Osteocyte (in vitro differentiated cells): Measurements from ENCODE around the gene PRODH2. TPM values are rescaled to one million over a fixed set of nuclear protein-coding genes. Genes with fewer than 3 reads are reported as not detected.

ENCODE experiments used
- DNase-seq: peaks from one replicate; pipeline ENCODE4 v3.0.0; 2021; ENCODE audit warnings: mixed read lengths; ENCODE audit not compliant: unreplicated experiment; ENCODE audit errors: extremely low spot score
- H3K27ac Mint-ChIP-seq: one replicate; pipeline ENCODE4 v1.8.0; 2021; ENCODE audit warnings: mild to moderate bottlenecking, mixed read lengths; ENCODE audit not compliant: unreplicated experiment
- H3K27me3 Mint-ChIP-seq: one replicate; pipeline ENCODE4 v1.8.0; 2021; ENCODE audit warnings: mixed read lengths; ENCODE audit not compliant: unreplicated experiment
- H3K36me3 Mint-ChIP-seq: one replicate; pipeline ENCODE4 v1.8.0; 2021; ENCODE audit warnings: mixed read lengths; ENCODE audit not compliant: unreplicated experiment
- H3K4me1 Mint-ChIP-seq: one replicate; pipeline ENCODE4 v1.8.0; 2021; ENCODE audit warnings: mixed read lengths; ENCODE audit not compliant: unreplicated experiment
- H3K4me3 Mint-ChIP-seq: one replicate; pipeline ENCODE4 v1.8.0; 2021; ENCODE audit warnings: mild to moderate bottlenecking, moderate library complexity, mixed read lengths; ENCODE audit not compliant: unreplicated experiment
- H3K9me3 Mint-ChIP-seq: one replicate; pipeline ENCODE4 v1.8.0; 2021; ENCODE audit warnings: mixed read lengths; ENCODE audit not compliant: unreplicated experiment
- total RNA-seq: library from RNA; stranded (reverse); gene quantifications from 2 replicates; pipeline ENCODE4 v1.2.1, GENCODE V29; 2021
- TF ChIP-seq, protein P1 (sequence below): fragments of 200-600 bp; sonication (generic); IDR thresholded peaks from 2 replicates; pipeline ENCODE4 v1.5.0; 2021; ENCODE audit warnings: antibody characterized with exemption, mild to moderate bottlenecking, moderate library complexity

The PRODH2 gene
- total RNA-seq, 1 donor from 2014 or later: not detected

DNA sequence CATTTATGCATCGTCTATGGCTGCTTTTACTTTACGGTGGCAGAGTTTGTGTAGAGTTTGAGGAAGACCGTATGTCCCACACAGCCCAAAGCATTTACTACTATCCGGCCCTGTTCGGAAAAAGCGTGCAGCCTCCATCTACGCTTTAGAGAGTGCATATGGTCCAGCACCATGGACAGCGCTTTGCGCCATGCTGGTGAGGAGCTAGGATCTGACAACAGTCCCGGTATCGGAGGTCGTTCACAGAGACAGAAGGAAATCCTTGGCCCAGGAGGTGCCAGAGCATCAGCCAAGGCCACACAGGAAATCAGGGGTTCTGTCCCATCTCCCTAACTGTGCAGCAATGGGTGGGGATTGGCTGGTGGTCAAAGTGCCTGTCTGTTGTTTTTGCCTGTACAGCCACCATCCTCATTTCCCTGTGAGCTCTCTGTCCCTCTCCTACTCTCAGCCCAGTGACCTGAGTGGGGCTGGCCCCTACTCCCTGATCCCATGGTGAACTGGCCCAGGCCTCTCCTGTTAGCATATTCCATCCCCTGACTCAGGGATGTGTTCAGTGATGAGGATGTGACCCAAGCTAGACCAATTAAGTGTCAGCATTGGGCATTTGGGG lies 16.2 kb upstream of the PRODH2 start:
- DNase-seq: no peak
- Mint-ChIP-seq H3K4me3 (no peak overlapping the region), H3K27me3 (peaks cover 10% of the 10 kb centered on the region), H3K4me1 (no peaks in the 10 kb centered on the region), H3K36me3 (no peaks in the 10 kb centered on the region), H3K27ac (no peak overlapping the region), H3K9me3 (no peaks in the 10 kb centered on the region)
- TF ChIP-seq, protein P1, sequence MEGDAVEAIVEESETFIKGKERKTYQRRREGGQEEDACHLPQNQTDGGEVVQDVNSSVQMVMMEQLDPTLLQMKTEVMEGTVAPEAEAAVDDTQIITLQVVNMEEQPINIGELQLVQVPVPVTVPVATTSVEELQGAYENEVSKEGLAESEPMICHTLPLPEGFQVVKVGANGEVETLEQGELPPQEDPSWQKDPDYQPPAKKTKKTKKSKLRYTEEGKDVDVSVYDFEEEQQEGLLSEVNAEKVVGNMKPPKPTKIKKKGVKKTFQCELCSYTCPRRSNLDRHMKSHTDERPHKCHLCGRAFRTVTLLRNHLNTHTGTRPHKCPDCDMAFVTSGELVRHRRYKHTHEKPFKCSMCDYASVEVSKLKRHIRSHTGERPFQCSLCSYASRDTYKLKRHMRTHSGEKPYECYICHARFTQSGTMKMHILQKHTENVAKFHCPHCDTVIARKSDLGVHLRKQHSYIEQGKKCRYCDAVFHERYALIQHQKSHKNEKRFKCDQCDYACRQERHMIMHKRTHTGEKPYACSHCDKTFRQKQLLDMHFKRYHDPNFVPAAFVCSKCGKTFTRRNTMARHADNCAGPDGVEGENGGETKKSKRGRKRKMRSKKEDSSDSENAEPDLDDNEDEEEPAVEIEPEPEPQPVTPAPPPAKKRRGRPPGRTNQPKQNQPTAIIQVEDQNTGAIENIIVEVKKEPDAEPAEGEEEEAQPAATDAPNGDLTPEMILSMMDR: no peak

DNA sequence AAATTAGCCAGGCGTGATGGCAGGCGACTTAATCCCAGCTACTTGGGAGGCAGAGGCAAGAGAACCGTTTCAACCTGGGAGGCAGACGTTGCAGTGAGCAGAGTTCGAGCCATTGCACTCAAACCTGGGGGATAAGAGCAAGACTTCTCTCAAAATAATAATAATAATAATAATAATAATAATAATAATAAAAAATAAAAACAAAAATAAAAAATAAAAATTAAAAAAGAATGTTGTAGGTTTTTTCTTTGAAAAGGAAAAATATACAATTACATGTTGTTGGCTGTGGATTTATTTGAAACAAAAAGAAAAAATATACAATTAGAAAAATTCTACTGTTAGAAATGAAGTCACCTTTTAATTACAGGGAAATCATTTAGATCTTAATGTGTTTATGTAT lies 11.5 kb upstream of the PRODH2 start:
- Mint-ChIP-seq H3K4me1 (no peaks in the 10 kb centered on the region), H3K9me3 (no peaks in the 10 kb centered on the region), H3K27ac (no peak overlapping the region), H3K36me3 (no peaks in the 10 kb centered on the region), H3K27me3 (peaks cover 11% of the 10 kb centered on the region), H3K4me3 (no peak overlapping the region)
- DNase-seq: no peak
- TF ChIP-seq, protein P1: no peak

DNA sequence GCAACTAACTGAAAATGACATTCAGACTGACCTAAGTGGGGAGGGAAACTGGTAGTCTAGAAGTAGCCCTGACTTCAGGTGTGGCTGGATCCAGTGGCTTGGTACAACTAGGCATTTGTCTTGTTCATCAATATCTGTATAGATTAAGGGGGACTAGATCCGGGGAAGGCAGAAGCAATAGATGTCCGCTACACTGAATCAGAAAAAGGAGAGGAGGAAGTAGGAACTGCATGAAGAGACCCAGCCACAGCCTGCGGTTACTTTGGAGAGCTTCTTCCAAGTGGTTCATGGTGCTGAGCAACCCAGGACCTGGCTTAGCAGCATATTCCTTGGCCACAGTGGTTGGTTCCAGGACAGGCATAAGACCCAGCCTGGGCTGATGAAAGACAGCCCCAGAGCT lies 9.9 kb upstream of the PRODH2 start:
- no peaks in the 10 kb centered on the region for H3K9me3 Mint-ChIP-seq
- TF ChIP-seq, protein P1: no peak
- no peak overlapping the region for H3K4me3 Mint-ChIP-seq
- no peak for DNase-seq
- H3K36me3 Mint-ChIP-seq: no peaks in the 10 kb centered on the region
- peaks cover 20% of the 10 kb centered on the region for H3K27me3 Mint-ChIP-seq
- no peak overlapping the region for H3K27ac Mint-ChIP-seq
- H3K4me1 Mint-ChIP-seq: no peaks in the 10 kb centered on the region

DNA sequence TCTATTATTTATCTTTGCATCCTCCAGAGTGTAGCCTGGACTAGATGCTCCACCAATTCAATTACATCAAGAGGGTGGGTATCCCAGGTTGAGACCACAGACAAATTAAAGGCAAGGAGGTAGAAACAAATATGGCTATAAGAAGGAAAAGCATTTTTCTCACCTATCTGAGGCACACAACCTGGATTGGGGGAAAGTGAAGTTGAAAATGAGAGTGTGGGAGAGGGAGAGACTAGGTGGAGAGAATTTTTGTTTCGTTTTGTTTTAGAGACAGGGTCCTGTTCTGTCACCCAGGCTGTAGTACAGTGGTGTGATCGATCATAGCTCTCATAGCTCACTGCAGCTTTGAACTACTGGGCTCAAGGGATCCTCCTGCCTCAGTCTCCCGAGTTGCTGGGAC lies 5.8 kb upstream of the PRODH2 start:
- Mint-ChIP-seq H3K4me1 (no peaks in the 10 kb centered on the region), H3K9me3 (no peaks in the 10 kb centered on the region), H3K27me3 (peaks cover 19% of the 10 kb centered on the region), H3K36me3 (no peaks in the 10 kb centered on the region), H3K4me3 (no peak overlapping the region), H3K27ac (no peak overlapping the region)
- no peak for DNase-seq
- TF ChIP-seq, protein P1: no peak

DNA sequence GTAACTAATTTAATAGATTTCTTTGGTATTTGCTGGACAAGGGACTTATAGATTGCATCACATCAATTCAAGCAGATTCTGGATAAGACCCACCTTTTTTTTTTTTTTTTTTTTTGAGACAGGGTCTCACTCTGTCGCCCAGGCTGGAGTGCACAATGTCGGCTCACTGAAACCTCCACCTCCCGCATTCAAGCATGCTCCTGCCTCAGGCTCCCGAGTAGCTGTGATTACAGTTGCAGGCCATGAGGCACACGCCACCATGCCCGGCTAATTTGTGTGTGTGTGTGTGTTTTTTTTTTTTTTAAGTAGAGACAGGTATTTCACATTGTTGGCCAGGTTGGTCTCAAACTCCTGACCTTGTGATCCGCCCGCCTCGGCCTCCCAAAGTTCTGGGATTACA lies 4.2 kb upstream of the PRODH2 start:
- Mint-ChIP-seq H3K36me3 (no peaks in the 10 kb centered on the region), H3K4me3 (no peak overlapping the region), H3K4me1 (no peaks in the 10 kb centered on the region), H3K9me3 (no peaks in the 10 kb centered on the region), H3K27ac (no peak overlapping the region), H3K27me3 (peaks cover 17% of the 10 kb centered on the region)
- DNase-seq: no peak
- TF ChIP-seq, protein P1: no peak
